Limb (tissue), 2 donors: ENCODE measurements around the gene PKM.
A peak's percentile ranks its signal among the peaks of the same experiment; 100 is the strongest.

Experiments
- DNase-seq, 2 donors: peaks; one replicate each; pipeline ENCODE4 v3.0.0-alpha.2; 2016; ENCODE audit errors: extremely low spot score in 2 of 2

Gene PKM

DNA sequence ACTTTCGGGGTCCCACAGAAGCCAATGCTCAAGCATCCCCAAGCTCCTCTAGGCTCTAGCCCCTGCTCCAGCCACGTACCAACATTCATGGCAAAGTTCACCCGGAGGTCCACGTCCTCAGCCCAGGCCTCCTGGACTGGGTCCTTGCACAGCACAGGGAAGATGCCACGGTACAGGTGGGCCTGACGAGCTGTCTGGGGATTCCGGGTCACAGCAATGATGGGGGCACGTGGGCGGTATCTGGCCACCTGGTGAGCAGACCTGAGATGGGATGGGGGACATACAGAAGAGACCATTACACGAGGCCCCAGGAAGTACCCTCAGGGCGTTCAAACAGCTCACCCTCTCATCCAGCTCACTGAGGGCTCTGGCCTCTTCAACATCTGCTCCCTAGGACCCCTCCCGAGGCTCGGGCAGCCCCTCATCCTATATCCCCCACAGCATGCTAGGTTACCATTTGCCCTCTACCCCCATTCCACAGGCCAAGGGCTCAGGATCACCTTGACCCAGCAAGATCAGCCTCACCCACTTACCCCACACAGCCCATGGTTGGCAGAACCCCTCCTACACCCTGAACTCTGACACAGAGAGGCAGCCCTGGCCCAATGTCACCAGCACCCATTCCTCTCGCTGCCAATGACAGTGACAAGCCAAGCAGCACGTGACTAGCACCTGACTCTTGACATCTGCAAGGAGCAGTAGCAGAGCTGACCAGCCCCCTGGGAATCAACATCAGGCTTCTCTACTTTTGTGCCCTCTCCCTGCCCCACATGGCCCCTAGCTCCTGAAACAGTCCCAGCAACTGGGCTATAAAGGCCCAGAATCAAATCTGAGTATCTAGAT is 30.4 kb downstream of the PKM start:
- no peak for DNase-seq

- DNase-seq = peak; percentile 72 to 81
Measured at GRCh38 chr15:72199721-72200212, 31.2 kb downstream of the PKM start.

- no peak for DNase-seq
Measured at GRCh38 chr15:72199205-72199515, 31.8 kb downstream of the PKM start.

DNA sequence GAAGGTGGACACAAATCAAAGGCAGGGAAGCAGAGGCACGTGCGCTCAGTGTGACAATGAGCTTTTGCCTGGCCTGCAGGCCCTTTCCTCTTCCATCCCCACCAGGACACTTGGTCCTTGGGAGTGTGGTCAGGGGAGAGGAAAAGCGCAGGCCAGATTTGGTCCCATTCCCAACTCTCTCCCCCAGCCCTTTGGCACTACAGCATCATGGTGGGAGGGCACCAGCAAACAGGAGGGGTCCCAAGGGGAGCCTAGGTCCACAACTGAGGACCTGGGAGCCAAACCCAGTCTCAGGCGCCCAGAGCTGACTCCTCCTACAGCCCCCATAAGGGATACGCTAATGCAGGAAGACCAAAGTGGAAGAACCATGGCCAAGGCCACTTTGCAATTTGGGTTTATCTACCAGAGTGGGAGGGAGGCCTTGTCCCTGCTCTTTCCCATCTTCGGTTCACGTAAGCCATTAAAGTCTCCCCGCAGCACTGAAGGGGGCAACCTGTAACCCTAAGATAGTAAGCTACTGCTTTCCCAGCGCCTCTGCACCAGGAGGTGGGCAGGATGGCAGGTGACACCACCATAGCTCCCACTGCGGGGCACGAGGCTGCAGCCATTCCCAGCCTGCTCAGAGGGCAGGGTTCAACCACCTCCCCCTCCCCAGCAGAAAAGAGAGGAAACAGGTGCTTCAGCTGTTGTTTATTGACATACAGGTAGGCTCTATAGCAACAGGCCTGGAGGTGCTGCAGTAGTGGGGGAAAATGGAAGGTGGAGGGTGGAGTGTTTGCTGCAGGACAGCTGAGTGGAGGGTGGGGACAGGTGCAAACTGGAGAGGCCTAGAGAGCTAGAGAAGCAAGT is 32.4 kb downstream of the PKM start:
- DNase-seq = no peak

GRCh38 chr15:72197460-72198355 is 33.3 kb downstream of the PKM start, which contains the start of gene GRAMD2A:
GRAMD2A (minus strand) TSS chr15:72197787.
- DNase-seq = peak in 1 of 2 donors; percentile 70

DNA sequence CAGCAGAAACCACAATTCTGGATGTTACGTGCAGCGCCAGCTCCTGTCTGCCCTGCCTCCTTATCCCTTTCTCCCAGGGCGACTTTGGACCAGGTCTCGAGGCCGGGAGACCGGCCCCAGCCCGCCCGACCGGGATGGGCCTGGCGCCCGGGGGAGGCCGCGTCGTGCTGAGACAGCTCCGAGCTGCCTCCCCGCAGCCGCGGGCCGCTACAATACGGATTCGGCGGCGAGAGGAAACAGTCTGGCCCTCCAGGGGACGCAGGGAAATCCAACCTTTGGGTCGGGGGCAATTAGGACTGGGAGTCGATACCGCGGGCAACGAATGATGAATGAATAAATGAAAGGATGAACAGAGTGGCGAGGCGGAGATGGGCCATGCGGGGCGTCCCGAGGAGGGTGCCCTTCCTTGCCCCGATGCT is 33.9 kb downstream of the PKM start:
- no peak for DNase-seq

DNA sequence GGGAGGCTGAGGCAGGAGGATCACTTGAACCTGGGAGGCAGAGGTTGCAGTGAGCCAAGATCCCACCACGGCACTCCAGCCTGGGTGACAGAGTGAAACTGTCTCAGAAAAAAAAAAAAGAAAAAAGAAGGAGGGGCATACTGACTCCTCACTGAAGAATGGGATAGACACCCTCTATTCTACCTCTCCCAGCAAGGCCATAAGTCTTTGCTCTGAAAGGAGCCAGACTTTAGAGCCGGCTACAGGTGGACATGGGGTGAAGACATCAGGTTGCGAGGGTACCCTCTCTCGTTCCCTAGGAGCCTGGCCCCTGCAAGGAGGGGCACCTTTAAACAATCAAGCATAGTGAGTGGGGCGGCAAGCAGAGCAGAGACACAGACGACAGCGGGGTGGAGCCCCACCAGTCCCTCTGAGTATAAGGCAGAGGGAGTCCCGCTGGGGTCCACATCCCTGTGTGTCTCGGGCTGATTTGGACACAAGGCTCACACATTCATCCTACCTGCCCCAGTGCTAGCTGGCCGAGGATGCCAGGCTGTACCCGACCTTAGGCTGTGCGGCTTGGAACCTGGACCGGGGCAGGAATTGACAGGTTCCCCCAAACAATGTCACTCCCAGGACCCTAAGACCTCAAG is 34.5 kb downstream of the PKM start:
- no peak for DNase-seq

GRCh38 chr15:72195101-72195511 is 35.9 kb downstream of the PKM start:
- no peak for DNase-seq

DNA sequence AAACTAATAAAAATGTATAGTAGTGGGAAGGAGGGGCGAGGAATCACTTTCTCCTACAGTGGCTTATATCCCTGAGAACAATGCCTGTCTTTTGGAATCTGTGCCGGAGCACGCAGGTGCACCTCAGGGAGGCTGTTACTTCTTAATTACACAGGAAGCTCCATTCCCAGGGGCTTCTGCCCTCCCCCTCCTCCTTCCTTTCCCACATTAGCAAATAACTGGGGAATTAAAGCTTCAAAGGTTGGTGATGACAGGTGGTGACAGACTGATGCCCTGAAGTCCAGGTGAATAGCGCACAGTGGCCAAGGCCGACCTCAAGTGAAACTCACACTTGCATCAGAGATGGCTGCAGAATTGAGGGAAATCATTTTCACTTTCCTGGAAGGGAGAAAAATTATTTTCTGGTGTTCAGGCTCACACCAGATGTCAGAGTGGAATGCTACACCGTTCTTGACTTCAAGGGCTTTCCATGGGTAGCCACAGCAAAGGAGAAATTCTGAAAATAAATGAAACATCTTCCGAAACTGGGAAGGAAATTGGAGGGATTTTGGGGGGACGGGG is 37.1 kb downstream of the PKM start:
- DNase-seq = no peak

DNA sequence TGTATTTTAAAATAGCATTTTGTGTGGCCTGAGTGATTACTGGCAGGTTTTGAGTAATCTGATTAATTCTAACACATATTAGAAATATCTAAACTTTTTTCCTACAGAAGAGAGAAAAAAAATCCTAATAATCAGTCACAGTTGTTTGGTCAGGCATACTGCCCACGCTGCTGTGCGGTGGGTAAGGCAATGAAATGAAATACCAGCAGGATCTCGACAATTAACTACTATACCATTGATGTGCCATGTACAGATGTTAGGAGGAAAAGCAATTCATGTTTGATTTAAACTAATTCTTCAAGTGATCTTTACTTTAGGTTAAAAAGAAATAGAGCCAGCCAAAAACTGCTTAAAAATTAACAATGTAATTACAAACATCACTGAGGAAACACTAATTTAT is 38.6 kb downstream of the PKM start:
- DNase-seq = no peak

GRCh38 chr15:72189250-72189902 is 41.6 kb downstream of the PKM start:
- no peak for DNase-seq

DNA sequence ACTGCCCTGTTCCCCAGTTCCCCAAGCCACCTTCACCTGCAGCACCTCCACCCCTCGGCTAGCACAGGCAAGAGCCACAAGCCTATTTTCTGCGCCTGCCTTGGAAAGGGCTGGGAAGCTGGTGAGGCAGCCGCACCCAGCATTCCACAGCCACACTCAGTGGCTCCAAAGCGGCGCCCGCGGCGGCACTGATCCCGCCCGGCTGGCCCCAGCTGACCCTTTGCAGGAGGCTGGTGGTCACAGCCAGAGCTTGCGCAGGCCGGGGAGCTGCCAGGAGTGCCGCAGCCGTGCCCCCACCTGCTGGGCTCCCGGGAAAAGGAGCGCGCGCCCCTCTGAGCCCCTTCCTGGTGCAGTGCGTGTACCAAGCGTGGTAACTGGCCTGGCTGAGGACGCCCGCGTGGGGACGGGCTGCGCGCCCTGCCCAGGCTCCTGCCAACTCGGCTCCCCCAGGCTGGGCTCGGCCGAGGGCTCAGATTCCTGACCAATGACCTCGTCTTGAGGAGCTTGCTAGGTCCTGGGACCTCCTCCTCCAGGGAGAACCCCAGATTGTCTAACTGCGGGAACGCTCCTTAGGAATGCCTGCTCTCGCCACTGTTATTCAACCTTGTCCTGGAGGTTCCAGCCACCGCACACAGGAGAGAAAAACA is 46.7 kb downstream of the PKM start:
- DNase-seq = no peak

- no peak for DNase-seq
Measured at GRCh38 chr15:72183781-72184164, 47.2 kb downstream of the PKM start.

DNA sequence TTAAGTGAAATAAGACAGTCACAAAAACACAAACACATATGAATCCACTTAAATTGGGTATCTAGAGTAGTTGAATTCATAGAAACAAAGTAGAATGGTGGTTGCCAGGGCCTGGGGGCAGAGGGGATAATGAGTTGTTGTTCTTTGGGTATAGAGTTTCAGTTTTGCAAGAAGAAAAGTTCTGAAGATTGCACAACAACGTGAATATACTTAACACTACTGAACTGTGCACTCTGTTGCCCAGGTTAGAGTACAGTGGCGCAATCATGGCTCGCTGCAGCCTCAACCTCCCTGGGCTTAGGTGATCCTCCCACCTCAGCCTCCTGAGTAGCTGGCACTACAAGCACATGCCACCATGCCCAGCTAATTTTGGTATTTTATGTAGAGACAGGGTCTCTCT is 48.3 kb downstream of the PKM start:
- no peak for DNase-seq

DNA sequence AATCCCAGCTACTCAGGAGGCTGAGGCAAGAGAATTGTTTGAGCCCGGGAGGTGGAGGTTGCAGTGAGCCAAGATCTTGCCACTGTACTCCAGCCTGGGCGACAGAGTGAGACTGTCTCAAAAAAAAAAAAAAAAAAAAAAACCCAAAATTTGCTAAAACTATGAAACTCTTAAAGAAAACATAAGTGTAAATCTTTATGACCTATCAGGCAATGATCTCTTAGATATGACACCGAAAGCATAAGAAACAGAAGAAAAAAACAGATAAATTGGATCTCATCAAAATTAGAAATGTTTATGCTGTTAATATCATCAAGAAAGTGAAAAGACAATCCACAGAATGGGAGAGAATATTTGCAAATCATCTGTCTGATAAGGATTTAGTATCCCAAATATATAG is 48.7 kb downstream of the PKM start:
- no peak for DNase-seq

DNA sequence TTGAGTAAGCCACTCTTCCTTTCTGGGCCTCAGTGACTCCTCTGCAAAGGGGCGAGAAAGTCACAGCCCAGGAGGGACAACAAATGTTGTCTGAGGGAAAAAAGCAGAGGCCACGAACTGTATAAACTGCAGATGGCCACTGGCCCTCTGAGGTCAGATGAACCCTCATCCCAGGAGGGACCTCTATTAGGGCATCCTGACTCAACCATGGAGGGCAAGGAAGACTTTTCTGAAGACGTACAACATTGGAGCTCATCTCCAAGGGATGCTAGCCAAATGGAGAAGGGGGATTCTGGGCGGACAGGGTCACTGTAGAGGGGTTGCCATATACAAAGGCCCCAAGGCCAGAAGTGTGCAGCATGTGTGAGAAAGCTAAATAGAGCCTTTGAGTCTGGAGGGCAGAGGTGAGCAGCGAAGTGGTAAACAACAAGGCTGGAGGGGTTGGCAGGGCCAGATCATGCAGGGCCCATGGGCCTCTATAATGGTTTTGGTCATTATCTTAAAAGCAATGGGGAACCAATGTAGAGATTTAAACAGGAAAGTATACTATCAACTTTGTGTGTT is 50.1 kb downstream of the PKM start:
- no peak for DNase-seq

- DNase-seq = peak; percentile 46 to 65
Measured at GRCh38 chr15:72179950-72180581, 50.9 kb downstream of the PKM start.

DNA sequence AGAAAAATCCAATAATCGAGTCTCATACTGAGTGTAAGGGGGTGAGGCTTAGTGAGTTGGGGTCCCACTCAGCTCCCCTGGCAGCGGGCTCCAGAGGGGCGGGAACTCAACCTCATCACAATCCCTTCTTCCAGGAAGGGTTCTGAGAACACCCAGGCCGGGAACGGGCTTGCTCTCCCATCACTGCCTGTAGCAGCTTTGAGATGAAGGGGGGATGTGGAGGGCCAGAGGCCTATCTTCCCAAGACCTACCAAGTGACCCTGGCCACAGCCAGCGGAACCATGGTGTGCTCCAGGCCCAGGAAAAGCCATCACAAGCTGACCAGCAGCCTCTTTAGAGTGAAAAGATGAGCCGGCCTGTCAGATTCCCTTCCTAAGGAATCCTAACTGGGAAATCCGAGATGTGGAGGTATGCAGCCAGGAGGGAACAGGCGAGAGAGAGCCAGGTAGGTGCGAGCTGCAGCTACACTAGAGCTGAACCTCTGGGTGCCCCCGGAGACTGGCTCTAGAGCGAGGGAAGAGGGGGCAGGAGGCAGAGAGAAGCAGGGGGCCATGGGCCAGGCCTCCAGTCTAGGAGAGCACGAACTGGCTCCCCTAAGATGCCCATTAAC is 51.9 kb downstream of the PKM start:
- DNase-seq = no peak
